MM.1S (cell line): Measurements from ENCODE around the gene CNEP1R1.

ENCODE experiments used
- CTCF ChIP-seq: fragments of 300-600 bp; sonication (generic); IDR thresholded peaks from 2 replicates; pipeline ENCODE4 v1.5.1; 2016; ENCODE audit warnings: antibody characterized with exemption, low read length, mixed read lengths
- EZH2 ChIP-seq: fragments of 300-600 bp; sonication (generic); optimal IDR thresholded peaks from 2 replicates; pipeline ENCODE3; 2017; ENCODE audit warnings: low read depth, mild to moderate bottlenecking, antibody characterized with exemption, low read length, mixed read lengths

DNA sequence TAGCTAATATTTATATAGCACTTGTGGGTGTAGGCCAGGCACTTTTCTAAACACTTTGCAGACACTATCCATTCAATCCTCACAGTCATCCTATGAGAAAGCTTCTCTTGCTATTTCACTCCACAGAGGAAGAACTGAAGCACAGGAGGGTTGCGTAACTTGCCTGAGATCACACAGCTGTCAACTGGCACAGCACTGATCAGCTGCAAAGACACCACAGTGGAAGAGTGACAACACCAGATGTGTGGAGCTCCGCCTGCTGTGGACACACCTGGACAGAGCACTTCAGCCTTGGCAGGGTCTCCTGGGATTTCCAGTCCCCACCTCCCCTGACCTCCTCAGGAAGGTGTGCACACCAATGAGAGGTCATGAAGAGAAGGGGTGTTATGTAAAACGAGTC, 13.3 kb upstream of the CNEP1R1 start:
- TF ChIP-seq EZH2 (no peak), CTCF (no peak)
